Endothelial cell of umbilical vein (primary cell): ENCODE measurements around the gene AQP7. TPM values are rescaled to one million over a fixed set of nuclear protein-coding genes. Genes with fewer than 3 reads are reported as not detected.

Experiments
- BruUV-seq: library from RNA; stranded (reverse); fragments of 400-500 nt; replicated peaks from 2 replicates; lab custom pipeline; 2021; lab: Mats Ljungman, UMichigan
- CTCF ChIA-PET: fragments of 300-600, 350-600 bp; sonication (Branson Sonifier 250); formaldehyde crosslinking; loops from one replicate; lab custom pipeline; 2021; ENCODE audit warnings: antibody characterized with exemption, inconsistent platforms; lab: Charles Lee
- POLR2A ChIA-PET: fragments of 300-600, 350-600 bp; sonication (Branson Sonifier 250); formaldehyde crosslinking; loops from one replicate; lab custom pipeline; 2021; ENCODE audit warnings: antibody characterized with exemption, inconsistent platforms; lab: Charles Lee
- DNase-seq: peaks from one replicate; pipeline ENCODE4 v3.0.0-alpha.2; 2011; ENCODE audit warnings: low read depth, low spot score
- FAIRE-seq: peaks from 2 replicates; lab custom pipeline; 2011; peaks lifted over from hg19 to GRCh38; lab: Jason Lieb, UNC
- H2AFZ ChIP-seq: 2 replicates; pipeline ENCODE4 v1.6.0; 2012; ENCODE audit warnings: low read depth, low read length, control low read depth, inconsistent platforms
- H3K27ac ChIP-seq: 2 replicates; pipeline ENCODE4 v1.5.1; 2011; ENCODE audit warnings: low read depth, mild to moderate bottlenecking, control low read depth, low read length, moderate library complexity; ENCODE audit not compliant: insufficient read depth
- H3K27me3 ChIP-seq, 2 experiments: 2 replicates each; pipeline versions ENCODE4 v1.6.0 to v1.6.1; 2011; ENCODE audit warnings: low read length in 2 of 2, mixed read lengths in 1 of 2; ENCODE audit not compliant: control insufficient read depth in 2 of 2, insufficient read depth in 2 of 2
- H3K36me3 ChIP-seq, 2 experiments: 2 replicates in 1 of 2; 3 replicates in 1 of 2; pipeline ENCODE4 v1.5.1; 2011; ENCODE audit warnings: low read length in 2 of 2, mild to moderate bottlenecking in 1 of 2, moderate library complexity in 1 of 2; ENCODE audit not compliant: control insufficient read depth in 2 of 2, insufficient read depth in 2 of 2; ENCODE audit errors: extremely low read depth in 1 of 2
- H3K4me1 ChIP-seq: 3 replicates; pipeline ENCODE4 v1.5.1; 2011; ENCODE audit warnings: mild to moderate bottlenecking, low read length; ENCODE audit not compliant: control insufficient read depth, insufficient read depth; ENCODE audit errors: extremely low read depth
- H3K4me2 ChIP-seq: 2 replicates; pipeline ENCODE4 v1.6.1; 2011; ENCODE audit warnings: low read length, control low read depth, mixed read lengths; ENCODE audit not compliant: insufficient read depth
- H3K4me3 ChIP-seq, 3 experiments: fragments of 200-600 bp in 1 of 3; sonication (generic), shearing (Covaris generic) in 1 of 3; replicated peaks in 1 of 3; 2 replicates each; pipeline ENCODE4 v1.5.1; 2011 to 2016; ENCODE audit warnings: control low read depth in 3 of 3, low read length in 3 of 3, mild to moderate bottlenecking in 2 of 3, inconsistent platforms in 1 of 3, low read depth in 1 of 3, moderate library complexity in 1 of 3; ENCODE audit not compliant: insufficient read depth in 1 of 3
- H3K79me2 ChIP-seq: 2 replicates; pipeline ENCODE4 v1.6.0; 2012; ENCODE audit warnings: low read length, inconsistent platforms; ENCODE audit not compliant: control insufficient read depth, insufficient read depth
- H3K9ac ChIP-seq: replicated peaks from 2 replicates; pipeline ENCODE3; 2011; ENCODE audit warnings: low read length, control low read depth; ENCODE audit not compliant: insufficient read depth; ENCODE audit errors: extremely low read depth
- H3K9me1 ChIP-seq: replicated peaks from 3 replicates; pipeline ENCODE4 v1.6.0; 2011; ENCODE audit warnings: mild to moderate bottlenecking, low read length; ENCODE audit not compliant: control insufficient read depth, insufficient read depth; ENCODE audit errors: extremely low read depth
- H3K9me3 ChIP-seq: replicated peaks from 2 replicates; pipeline ENCODE4 v1.5.1; 2012; ENCODE audit warnings: low read length, inconsistent platforms; ENCODE audit not compliant: control insufficient read depth, insufficient read depth
- H4K20me1 ChIP-seq: replicated peaks from 2 replicates; pipeline ENCODE3; 2011; ENCODE audit warnings: mild to moderate bottlenecking, low read length; ENCODE audit not compliant: control insufficient read depth, insufficient read depth; ENCODE audit errors: extremely low read depth
- EZH2 ChIP-seq: IDR thresholded peaks from 2 replicates; pipeline ENCODE4 v1.6.1; 2012; ENCODE audit warnings: borderline replicate concordance, low read depth, mild to moderate bottlenecking, moderate library complexity, low read length, inconsistent platforms; ENCODE audit not compliant: severe bottlenecking
- FOS ChIP-seq: IDR thresholded peaks from 2 replicates; pipeline ENCODE4 v1.6.1; 2011; ENCODE audit warnings: mild to moderate bottlenecking, low read length, moderate library complexity, borderline replicate concordance; ENCODE audit not compliant: insufficient read depth
- GATA2 ChIP-seq: IDR thresholded peaks from 2 replicates; pipeline ENCODE4 v1.7.0; 2011; ENCODE audit warnings: low read depth, mild to moderate bottlenecking, moderate library complexity, mixed read lengths, low read length; ENCODE audit not compliant: insufficient read length, insufficient read depth
- JUN ChIP-seq: IDR thresholded peaks from 2 replicates; pipeline ENCODE4 v1.6.1; 2011; ENCODE audit warnings: borderline replicate concordance, low read depth; ENCODE audit not compliant: insufficient read length, insufficient read depth
- MYC ChIP-seq: IDR thresholded peaks from one replicate; pipeline ENCODE4 v1.6.1; 2011; ENCODE audit warnings: mild to moderate bottlenecking, low read depth, low read length
- POLR2A ChIP-seq: IDR thresholded peaks from 2 replicates; pipeline ENCODE4 v1.6.1; 2012; ENCODE audit warnings: low read depth, mild to moderate bottlenecking, control low read depth, low read length
- POLR2AphosphoS5 ChIP-seq: IDR thresholded peaks from 2 replicates; pipeline ENCODE4 v1.6.1; 2012; ENCODE audit warnings: low read depth, mild to moderate bottlenecking, control low read depth, low read length, moderate library complexity; ENCODE audit not compliant: insufficient read depth
- dilution Hi-C: fragments of 300-500 bp; cut with MboI; formaldehyde crosslinking; loops from one replicate; pipeline ENCODE4 v1.15.0; 2019; ENCODE audit warnings: low sequenced_read_pairs; ENCODE audit not compliant: extremely low pct_ligation_motif_present
- intact Hi-C: fragments of 100-400 bp; cut with micrococcal nuclease; formaldehyde crosslinking; loops from one replicate; pipeline ENCODE4 v1.10.0; 2022
- polyA plus RNA-seq, 4 experiments: library from polyadenylated mRNA; depleted of rRNA in 3 of 4; stranded (reverse) in 3 of 4; unstranded in 1 of 4; fragments of >200 nt; gene quantifications; 2 replicates each; pipeline versions ENCODE4 v1.2.1 to v1.2.3, GENCODE V29; 2011 to 2012; ENCODE audit warnings: missing spikeins in 1 of 4
- total RNA-seq: library from RNA; stranded (reverse); gene quantifications from 2 replicates; pipeline ENCODE4 v1.2.3, GENCODE V29; 2021
- TF ChIP-seq, protein P1 (sequence below): IDR thresholded peaks from 2 replicates; pipeline ENCODE4 v1.6.1; 2011; ENCODE audit not compliant: insufficient read depth, insufficient read length
- TF ChIP-seq, protein P2 (sequence below), 2 donors: IDR thresholded peaks; 1 replicate in 1 of 2; 2 replicates in 1 of 2; pipeline ENCODE4 v1.5.1; 2011; ENCODE audit warnings: low read length in 2 of 2, mild to moderate bottlenecking in 2 of 2, moderate library complexity in 2 of 2, control low read depth in 1 of 2, inconsistent platforms in 1 of 2, low read depth in 1 of 2; ENCODE audit not compliant: insufficient read depth in 1 of 2; ENCODE audit errors: extremely low read depth in 1 of 2

Gene AQP7
- total and polyA plus RNA-seq, 2 donors (not counting 3 experiments of a cell fraction or from before 2014, with no cell fraction given), result 3.7 TPM; not detected in 1

DNA sequence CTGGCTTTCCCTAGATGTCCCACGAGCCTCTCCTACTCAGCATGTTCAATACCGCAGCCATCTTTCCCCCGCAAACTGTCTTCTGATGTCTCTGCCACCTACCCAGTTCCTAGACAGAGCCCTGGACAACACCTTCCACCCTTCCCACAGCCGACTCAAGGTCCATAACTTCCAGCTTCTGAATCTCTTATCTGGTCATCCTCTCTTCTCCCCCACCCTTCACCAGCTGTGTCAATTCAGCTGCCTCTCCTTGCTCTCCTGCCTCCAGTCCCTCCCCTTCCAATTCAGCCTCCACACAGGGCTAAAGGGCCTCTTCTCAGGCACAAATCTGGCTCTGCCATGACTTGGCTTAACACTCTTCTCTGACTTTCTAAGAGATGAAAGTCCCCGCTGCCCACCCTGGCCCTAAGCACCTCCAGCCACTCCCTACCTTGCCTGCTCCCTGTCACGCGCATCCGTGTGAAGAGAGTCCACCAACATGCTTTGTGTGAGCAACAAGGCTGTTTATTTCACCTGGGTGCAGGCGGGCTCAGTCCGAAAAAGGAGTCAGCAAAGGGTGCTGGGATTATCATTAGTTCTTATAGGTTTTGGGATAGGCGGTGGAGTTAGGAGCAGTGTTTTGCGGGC lies 25.2 kb downstream of the AQP7 start:
- Histone ChIP-seq H3K9ac (no peak overlapping the region), H3K9me3 (no peaks in the 10 kb centered on the region), H4K20me1 (no peaks in the 10 kb centered on the region), H3K79me2 (no peaks in the 10 kb centered on the region), H3K4me1 (peaks cover 6% of the 10 kb centered on the region), H3K4me2 (no peak overlapping the region), H2AFZ (no peak overlapping the region), H3K27ac (no peak overlapping the region), H3K4me3 (no peak overlapping the region), H3K36me3 (no peaks in the 10 kb centered on the region), H3K9me1 (no peaks in the 10 kb centered on the region), H3K27me3 (no peaks in the 10 kb centered on the region)
- FAIRE-seq (no peak), DNase-seq (no peak)
- BruUV-seq, result no TSS peak
- POLR2A ChIA-PET, result no interaction called here
- dilution Hi-C loops (no loop called here), intact Hi-C loops (no loop called here)
- TF ChIP-seq, protein P1, sequence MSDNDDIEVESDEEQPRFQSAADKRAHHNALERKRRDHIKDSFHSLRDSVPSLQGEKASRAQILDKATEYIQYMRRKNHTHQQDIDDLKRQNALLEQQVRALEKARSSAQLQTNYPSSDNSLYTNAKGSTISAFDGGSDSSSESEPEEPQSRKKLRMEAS, result no peak
- TF ChIP-seq POLR2AphosphoS5, result no peak
- no peak for TF ChIP-seq POLR2A
- CTCF ChIA-PET, result interaction anchor here (5.7 to 7.2 kb wide), 3 partner anchors 36 to 88 kb away, joined by 121 to 164 read pairs (median 146); no protein-coding TSS in a partner anchor

DNA sequence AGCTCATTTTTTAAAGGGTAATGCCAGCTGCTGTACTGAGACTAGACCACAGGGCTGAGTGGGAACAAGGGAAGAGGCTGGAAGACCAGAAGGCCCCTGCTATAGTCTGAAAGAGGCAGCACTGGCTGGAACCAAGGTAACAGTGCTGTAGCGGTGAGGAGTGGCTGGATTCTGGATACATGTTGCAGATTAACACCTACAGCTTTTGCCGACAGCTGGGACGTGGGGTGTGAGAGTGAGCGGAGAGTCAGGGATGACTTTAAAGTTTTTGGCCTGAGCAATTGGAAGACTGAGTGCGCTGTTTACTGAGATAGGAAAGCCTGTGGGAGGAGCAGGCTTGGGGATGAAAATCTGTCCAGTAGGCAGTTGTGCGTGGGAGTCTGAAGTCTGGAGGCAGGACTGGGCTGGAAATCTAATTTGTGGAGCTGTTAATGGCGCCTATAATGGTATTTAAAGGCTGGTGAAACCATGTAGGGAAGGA lies 26.5 kb downstream of the AQP7 start:
- intact Hi-C loops (loop anchor here (1.0 kb wide), 6 partner anchors 15 to 90 kb away; partner anchors contain the start of gene NFX1), dilution Hi-C loops (no loop called here)
- Histone ChIP-seq H3K79me2 (no peaks in the 10 kb centered on the region), H3K27me3 (no peaks in the 10 kb centered on the region), H3K4me3 (no peak overlapping the region), H3K4me2 (no peak overlapping the region), H4K20me1 (no peaks in the 10 kb centered on the region), H2AFZ (no peak overlapping the region), H3K27ac (no peak overlapping the region), H3K9me3 (no peaks in the 10 kb centered on the region), H3K9me1 (no peaks in the 10 kb centered on the region), H3K9ac (no peak overlapping the region), H3K4me1 (peaks cover 6% of the 10 kb centered on the region), H3K36me3 (no peaks in the 10 kb centered on the region)
- TF ChIP-seq EZH2 (no peak), POLR2AphosphoS5 (no peak), POLR2A (no peak), GATA2 (no peak), JUN (no peak), MYC (no peak), FOS (no peak)
- TF ChIP-seq, protein P2, sequence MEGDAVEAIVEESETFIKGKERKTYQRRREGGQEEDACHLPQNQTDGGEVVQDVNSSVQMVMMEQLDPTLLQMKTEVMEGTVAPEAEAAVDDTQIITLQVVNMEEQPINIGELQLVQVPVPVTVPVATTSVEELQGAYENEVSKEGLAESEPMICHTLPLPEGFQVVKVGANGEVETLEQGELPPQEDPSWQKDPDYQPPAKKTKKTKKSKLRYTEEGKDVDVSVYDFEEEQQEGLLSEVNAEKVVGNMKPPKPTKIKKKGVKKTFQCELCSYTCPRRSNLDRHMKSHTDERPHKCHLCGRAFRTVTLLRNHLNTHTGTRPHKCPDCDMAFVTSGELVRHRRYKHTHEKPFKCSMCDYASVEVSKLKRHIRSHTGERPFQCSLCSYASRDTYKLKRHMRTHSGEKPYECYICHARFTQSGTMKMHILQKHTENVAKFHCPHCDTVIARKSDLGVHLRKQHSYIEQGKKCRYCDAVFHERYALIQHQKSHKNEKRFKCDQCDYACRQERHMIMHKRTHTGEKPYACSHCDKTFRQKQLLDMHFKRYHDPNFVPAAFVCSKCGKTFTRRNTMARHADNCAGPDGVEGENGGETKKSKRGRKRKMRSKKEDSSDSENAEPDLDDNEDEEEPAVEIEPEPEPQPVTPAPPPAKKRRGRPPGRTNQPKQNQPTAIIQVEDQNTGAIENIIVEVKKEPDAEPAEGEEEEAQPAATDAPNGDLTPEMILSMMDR (IDR thresholded peaks at IDR 0.05; ENCODE audit: extremely low read depth in 1 of 2, insufficient read depth in 1 of 2, low read depth in 1 of 2, low read length in 2 of 2), result no peak
- TF ChIP-seq, protein P1, result no peak
- ChIA-PET CTCF (interaction anchor here (1.0 to 7.2 kb wide), 24 partner anchors 10 to 244 kb away, joined by 3 to 164 read pairs (median 12); partner anchors contain the start of genes AQP3 and NOL6), POLR2A (interaction anchor here (1.0 kb wide), 1 partner anchor 91 kb away, joined by 3 read pairs; no protein-coding TSS in a partner anchor)
- no TSS peak for BruUV-seq
- FAIRE-seq (no peak), DNase-seq (no peak)
